Mesendoderm (in vitro differentiated cells): Measurements from ENCODE around the gene CCR5AS.

Source experiments
- DNase-seq: peaks from one replicate; pipeline ENCODE4 v3.0.0; 2013
- H2AK5ac ChIP-seq: 2 replicates; pipeline ENCODE4 v1.6.1; 2013; ENCODE audit warnings: low read length, inconsistent platforms
- H2BK120ac ChIP-seq: 2 replicates; pipeline ENCODE4 v1.6.1; 2013; ENCODE audit warnings: low read depth, mild to moderate bottlenecking, low read length, moderate library complexity, mixed read lengths
- H2BK15ac ChIP-seq: replicated peaks from 2 replicates; pipeline ENCODE4 v1.6.1; 2013; ENCODE audit warnings: low read depth, mild to moderate bottlenecking, moderate library complexity
- H2BK5ac ChIP-seq: 2 replicates; pipeline ENCODE4 v1.6.1; 2013; ENCODE audit warnings: low read length, inconsistent platforms
- H3K18ac ChIP-seq: 2 replicates; pipeline ENCODE4 v1.6.1; 2013; ENCODE audit warnings: mild to moderate bottlenecking, low read length, mixed read lengths
- H3K23ac ChIP-seq: one replicate; pipeline ENCODE4 v1.6.1; 2013; ENCODE audit warnings: low read length
- H3K27ac ChIP-seq: 2 replicates; pipeline ENCODE4 v1.5.1; 2013; ENCODE audit warnings: low read depth, mild to moderate bottlenecking, inconsistent platforms, low read length, moderate library complexity
- H3K27me3 ChIP-seq: 2 replicates; pipeline ENCODE4 v1.6.1; 2013; ENCODE audit warnings: low read length, control low read depth, mild to moderate bottlenecking, inconsistent platforms; ENCODE audit not compliant: insufficient read depth, poor library complexity
- H3K36me3 ChIP-seq: 2 replicates; pipeline ENCODE4 v1.6.1; 2013; ENCODE audit warnings: low read length, inconsistent platforms; ENCODE audit not compliant: control insufficient read depth, insufficient read depth
- H3K4ac ChIP-seq: one replicate; pipeline ENCODE4 v1.6.1; 2013; ENCODE audit warnings: low read depth, mild to moderate bottlenecking, low read length, moderate library complexity
- H3K4me1 ChIP-seq: 2 replicates; pipeline ENCODE4 v1.6.1; 2013; ENCODE audit warnings: low read depth, low read length, inconsistent platforms; ENCODE audit not compliant: control insufficient read depth
- H3K4me2 ChIP-seq: 2 replicates; pipeline ENCODE4 v1.6.1; 2013; ENCODE audit warnings: low read length
- H3K4me3 ChIP-seq: 2 replicates; pipeline ENCODE4 v1.5.1; 2013; ENCODE audit warnings: mild to moderate bottlenecking, low read length
- H3K56ac ChIP-seq: one replicate; pipeline ENCODE4 v1.6.1; 2013; ENCODE audit warnings: low read length
- H3K79me1 ChIP-seq: 2 replicates; pipeline ENCODE4 v1.6.1; 2013; ENCODE audit warnings: low read length, inconsistent platforms
- H3K79me2 ChIP-seq: 2 replicates; pipeline ENCODE4 v1.6.1; 2013; ENCODE audit warnings: mild to moderate bottlenecking, low read length; ENCODE audit not compliant: control insufficient read depth, insufficient read depth
- H3K9ac ChIP-seq: 2 replicates; pipeline ENCODE4 v1.6.1; 2013; ENCODE audit warnings: low read length, inconsistent platforms
- H4K5ac ChIP-seq: one replicate; pipeline ENCODE4 v1.6.1; 2013; ENCODE audit warnings: low read length
- H4K8ac ChIP-seq: one replicate; pipeline ENCODE4 v1.6.1; 2013; ENCODE audit warnings: low read depth, mild to moderate bottlenecking, control low read depth, low read length, moderate library complexity
- WGBS: extraction: QIAGEN DNeasy Blood & Tissue Kit; methylation state at CpG from one replicate; pipeline ENCODE4 v1.1.7; 2013; ENCODE audit warnings: low lambda C conversion rate, missing lambda C conversion rate; ENCODE audit not compliant: insufficient coverage; ENCODE audit errors: extremely low coverage; 5-methylcytosine and 5-hydroxymethylcytosine counted together

CCR5AS gene

GRCh38 chr3:46399557-46399956 is 7.3 kb downstream of the CCR5AS start:
- no peaks in the 10 kb centered on the region for H3K79me2 ChIP-seq
- H3K27me3 ChIP-seq = no peaks in the 10 kb centered on the region
- H2BK120ac ChIP-seq = no peak overlapping the region
- no peak overlapping the region for H2BK15ac ChIP-seq
- H3K18ac ChIP-seq = no peak overlapping the region
- H4K8ac ChIP-seq = no peak overlapping the region
- H3K56ac ChIP-seq = no peak overlapping the region
- H3K79me1 ChIP-seq = no peaks in the 10 kb centered on the region
- H3K4me2 ChIP-seq = no peak overlapping the region
- H2AK5ac ChIP-seq = no peak overlapping the region
- H3K23ac ChIP-seq = no peak overlapping the region
- H4K5ac ChIP-seq = no peak overlapping the region
- H3K4ac ChIP-seq = no peak overlapping the region
- no peak for DNase-seq
- WGBS = 100% methylated on average over 1 of the region's 2 CpGs
- H3K4me3 ChIP-seq = no peak overlapping the region
- H3K4me1 ChIP-seq = peaks cover 7% of the 10 kb centered on the region
- H3K36me3 ChIP-seq = no peaks in the 10 kb centered on the region
- H2BK5ac ChIP-seq = no peak overlapping the region
- H3K27ac ChIP-seq = no peak overlapping the region
- no peak overlapping the region for H3K9ac ChIP-seq

GRCh38 chr3:46399098-46399497 is 7.8 kb downstream of the CCR5AS start:
- no peak overlapping the region for H4K8ac ChIP-seq
- no peak overlapping the region for H2BK120ac ChIP-seq
- no peaks in the 10 kb centered on the region for H3K27me3 ChIP-seq
- H3K27ac ChIP-seq = no peak overlapping the region
- H4K5ac ChIP-seq = no peak overlapping the region
- H3K79me2 ChIP-seq = no peaks in the 10 kb centered on the region
- H3K4ac ChIP-seq = no peak overlapping the region
- H3K23ac ChIP-seq = no peak overlapping the region
- no peaks in the 10 kb centered on the region for H3K79me1 ChIP-seq
- no peak overlapping the region for H2BK15ac ChIP-seq
- H3K9ac ChIP-seq = no peak overlapping the region
- no peak overlapping the region for H3K4me3 ChIP-seq
- H3K56ac ChIP-seq = no peak overlapping the region
- no CpG with 5 or more reads among the region's 2 CpGs for WGBS
- no peak overlapping the region for H3K18ac ChIP-seq
- H3K36me3 ChIP-seq = no peaks in the 10 kb centered on the region
- H3K4me2 ChIP-seq = no peak overlapping the region
- no peak overlapping the region for H2BK5ac ChIP-seq
- no peak for DNase-seq
- no peak overlapping the region for H2AK5ac ChIP-seq
- H3K4me1 ChIP-seq = peaks cover 7% of the 10 kb centered on the region

- H3K18ac ChIP-seq = no peak overlapping the region
- H2BK120ac ChIP-seq = no peak overlapping the region
- H3K4me2 ChIP-seq = no peak overlapping the region
- H3K4ac ChIP-seq = no peak overlapping the region
- no peak overlapping the region for H2AK5ac ChIP-seq
- H4K8ac ChIP-seq = no peak overlapping the region
- H3K79me1 ChIP-seq = no peaks in the 10 kb centered on the region
- no peak overlapping the region for H3K56ac ChIP-seq
- H2BK15ac ChIP-seq = no peak overlapping the region
- no peak overlapping the region for H2BK5ac ChIP-seq
- no peak overlapping the region for H3K23ac ChIP-seq
- no peak overlapping the region for H3K9ac ChIP-seq
- no peaks in the 10 kb centered on the region for H3K79me2 ChIP-seq
- no peak overlapping the region for H4K5ac ChIP-seq
- no CpG with 5 or more reads among the region's 6 CpGs for WGBS
- DNase-seq = no peak
- no peaks in the 10 kb centered on the region for H3K27me3 ChIP-seq
- H3K4me1 ChIP-seq = peaks cover 10% of the 10 kb centered on the region
- H3K36me3 ChIP-seq = no peaks in the 10 kb centered on the region
- no peak overlapping the region for H3K4me3 ChIP-seq
- H3K27ac ChIP-seq = no peak overlapping the region
Observed at GRCh38 chr3:46398186-46398955, 8.5 kb downstream of the CCR5AS start.

GRCh38 chr3:46397111-46397510 is 9.8 kb downstream of the CCR5AS start:
- Histone ChIP-seq H3K27ac (no peak overlapping the region), H4K8ac (no peak overlapping the region), H2BK15ac (no peak overlapping the region), H3K79me2 (no peaks in the 10 kb centered on the region), H3K27me3 (no peaks in the 10 kb centered on the region), H3K9ac (no peak overlapping the region), H4K5ac (no peak overlapping the region), H3K18ac (no peak overlapping the region), H3K36me3 (no peaks in the 10 kb centered on the region), H2BK5ac (no peak overlapping the region), H3K4me1 (peaks cover 10% of the 10 kb centered on the region), H2BK120ac (no peak overlapping the region), H3K56ac (no peak overlapping the region), H2AK5ac (no peak overlapping the region), H3K23ac (no peak overlapping the region), H3K4me3 (no peak overlapping the region), H3K79me1 (no peaks in the 10 kb centered on the region), H3K4ac (no peak overlapping the region), H3K4me2 (no peak overlapping the region)
- WGBS = no CpG with 5 or more reads among the region's 7 CpGs
- DNase-seq = no peak

- Histone ChIP-seq H3K9ac (no peak overlapping the region), H4K8ac (no peak overlapping the region), H3K4me3 (no peak overlapping the region), H3K4me1 (peaks cover 10% of the 10 kb centered on the region), H3K79me2 (no peaks in the 10 kb centered on the region), H3K36me3 (no peaks in the 10 kb centered on the region), H2BK5ac (no peak overlapping the region), H3K27me3 (no peaks in the 10 kb centered on the region), H3K4me2 (no peak overlapping the region), H3K79me1 (no peaks in the 10 kb centered on the region), H2AK5ac (no peak overlapping the region), H2BK15ac (no peak overlapping the region), H3K27ac (no peak overlapping the region), H3K23ac (no peak overlapping the region), H2BK120ac (no peak overlapping the region), H3K4ac (no peak overlapping the region), H4K5ac (no peak overlapping the region), H3K18ac (no peak overlapping the region), H3K56ac (no peak overlapping the region)
- WGBS = no CpG with 5 or more reads among the region's 6 CpGs
- DNase-seq = no peak
Observed at GRCh38 chr3:46395766-46396530, 10.9 kb downstream of the CCR5AS start.
